Fibroblast of mammary gland (primary cell): ENCODE measurements around the gene STOML3.

Source experiments
- DNase-seq: peaks from one replicate; pipeline ENCODE4 v3.0.0-alpha.2; 2010; ENCODE audit warnings: low read depth
- H3K4me3 ChIP-seq: 2 replicates; pipeline ENCODE4 v1.5.1; 2011; ENCODE audit warnings: low read depth, mild to moderate bottlenecking, low read length, moderate library complexity; ENCODE audit not compliant: control insufficient read depth
- TF ChIP-seq, protein P1 (sequence below): conservative IDR thresholded peaks from 2 replicates; pipeline ENCODE4 v1.5.1; 2011; ENCODE audit warnings: low read depth, low read length, inconsistent platforms; ENCODE audit not compliant: control insufficient read depth, insufficient read depth

STOML3 gene

DNA sequence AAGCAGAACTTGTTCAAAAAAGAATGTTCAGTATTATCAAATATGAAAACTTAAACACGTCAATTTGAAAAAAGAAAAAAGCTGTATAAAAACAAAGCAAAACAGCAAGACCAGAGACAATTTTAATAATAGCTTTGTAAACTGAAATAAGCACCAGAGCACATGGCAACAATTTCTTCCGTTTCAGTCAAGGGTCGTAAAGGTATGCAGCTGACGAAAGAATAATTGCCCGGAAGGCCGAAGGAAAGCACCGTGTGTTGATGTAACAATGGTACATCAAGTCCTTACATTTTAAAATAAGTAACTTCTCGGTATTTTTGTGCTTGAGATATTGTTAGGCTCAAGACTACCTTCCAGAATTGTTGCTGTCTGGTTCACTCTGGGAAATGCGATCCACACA lies 45.6 kb upstream of the STOML3 start:
- TF ChIP-seq, protein P1, sequence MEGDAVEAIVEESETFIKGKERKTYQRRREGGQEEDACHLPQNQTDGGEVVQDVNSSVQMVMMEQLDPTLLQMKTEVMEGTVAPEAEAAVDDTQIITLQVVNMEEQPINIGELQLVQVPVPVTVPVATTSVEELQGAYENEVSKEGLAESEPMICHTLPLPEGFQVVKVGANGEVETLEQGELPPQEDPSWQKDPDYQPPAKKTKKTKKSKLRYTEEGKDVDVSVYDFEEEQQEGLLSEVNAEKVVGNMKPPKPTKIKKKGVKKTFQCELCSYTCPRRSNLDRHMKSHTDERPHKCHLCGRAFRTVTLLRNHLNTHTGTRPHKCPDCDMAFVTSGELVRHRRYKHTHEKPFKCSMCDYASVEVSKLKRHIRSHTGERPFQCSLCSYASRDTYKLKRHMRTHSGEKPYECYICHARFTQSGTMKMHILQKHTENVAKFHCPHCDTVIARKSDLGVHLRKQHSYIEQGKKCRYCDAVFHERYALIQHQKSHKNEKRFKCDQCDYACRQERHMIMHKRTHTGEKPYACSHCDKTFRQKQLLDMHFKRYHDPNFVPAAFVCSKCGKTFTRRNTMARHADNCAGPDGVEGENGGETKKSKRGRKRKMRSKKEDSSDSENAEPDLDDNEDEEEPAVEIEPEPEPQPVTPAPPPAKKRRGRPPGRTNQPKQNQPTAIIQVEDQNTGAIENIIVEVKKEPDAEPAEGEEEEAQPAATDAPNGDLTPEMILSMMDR, result no peak
- peak overlapping the region; percentile 98 for H3K4me3 ChIP-seq
- DNase-seq, result no peak

DNA sequence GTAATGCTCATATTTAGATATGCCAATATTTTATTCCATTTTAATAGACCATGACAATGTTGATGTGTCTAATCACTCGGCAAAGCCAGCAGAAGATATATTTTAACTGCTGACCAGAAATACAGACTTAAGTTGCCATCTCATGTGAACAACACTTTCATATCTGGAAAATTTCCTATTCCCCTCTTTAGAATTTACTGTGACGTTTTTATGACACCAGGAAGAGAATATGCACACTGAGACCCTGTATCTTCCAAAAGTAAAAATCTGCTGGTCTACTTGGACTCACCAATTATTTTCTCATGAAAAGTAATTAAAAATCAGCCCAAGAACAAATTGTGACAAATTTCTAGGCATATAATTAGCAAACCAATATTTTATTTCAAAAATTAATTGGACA lies 45.2 kb upstream of the STOML3 start:
- TF ChIP-seq, protein P1, result no peak
- peak overlapping the region; percentile 98 for H3K4me3 ChIP-seq
- no peak for DNase-seq

DNA sequence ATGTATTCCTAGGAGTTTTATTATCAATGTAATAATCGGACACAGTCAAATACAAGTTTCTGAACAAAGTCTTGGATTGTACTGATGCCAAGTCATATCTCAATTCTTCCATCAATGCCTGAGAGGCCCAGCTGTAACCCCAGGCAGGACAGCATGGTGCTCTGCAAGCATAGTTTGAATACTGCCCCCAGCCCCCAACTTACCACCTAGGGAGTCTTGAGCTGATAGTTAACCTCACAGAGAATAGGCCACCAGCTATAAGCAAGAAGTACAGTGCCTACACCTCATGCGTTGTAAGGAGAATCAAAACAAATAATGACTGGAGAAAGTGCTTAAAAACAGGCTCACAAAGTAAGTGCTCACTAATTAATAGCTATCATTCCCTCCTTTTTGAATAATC lies 44.6 kb upstream of the STOML3 start:
- TF ChIP-seq, protein P1, result no peak
- no peak for DNase-seq
- peak overlapping the region; percentile 6 for H3K4me3 ChIP-seq

DNA sequence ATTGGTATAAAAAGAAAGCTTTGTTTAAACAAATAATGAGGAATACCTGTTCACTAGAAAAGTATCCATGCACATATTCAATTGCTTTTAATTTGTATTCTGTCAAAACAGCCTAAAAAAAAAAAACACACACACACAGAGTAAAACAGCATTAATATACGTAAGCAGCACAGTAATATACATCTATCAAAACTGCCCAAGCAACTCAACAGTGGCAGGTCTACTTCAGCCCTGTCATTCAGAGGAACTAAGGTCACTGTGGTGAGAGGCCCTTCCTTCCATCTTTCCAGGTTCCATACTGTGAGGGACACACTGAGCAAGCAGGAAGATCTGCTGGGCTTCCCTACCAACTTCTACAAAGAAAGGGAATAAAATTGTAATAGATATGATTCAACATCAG lies 43.5 kb upstream of the STOML3 start:
- DNase-seq, result no peak
- TF ChIP-seq, protein P1, result no peak

DNA sequence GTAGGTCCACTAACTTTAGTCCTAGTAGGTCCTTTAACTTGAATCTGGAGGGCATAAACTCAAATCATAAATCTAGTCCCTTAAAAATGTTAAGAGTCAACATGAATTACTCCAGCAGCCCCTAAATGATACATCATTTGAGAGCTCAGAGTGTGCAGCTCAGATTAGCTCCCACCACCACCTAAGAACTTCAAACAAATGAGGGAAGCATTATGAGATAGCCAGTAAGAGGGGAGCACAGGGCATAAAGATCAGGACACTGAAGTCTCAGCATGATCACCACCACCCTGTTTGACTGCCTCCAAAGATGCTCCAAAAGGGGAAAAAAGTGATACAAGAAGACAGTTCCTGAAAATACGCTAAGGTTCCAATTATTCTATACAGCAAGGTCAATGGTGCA lies 41.5 kb upstream of the STOML3 start:
- TF ChIP-seq, protein P1, result no peak
- DNase-seq, result no peak

More for the DNA sequence above, 43.5 kb upstream of the STOML3 start:
- no peak overlapping the region for H3K4me3 ChIP-seq

DNA sequence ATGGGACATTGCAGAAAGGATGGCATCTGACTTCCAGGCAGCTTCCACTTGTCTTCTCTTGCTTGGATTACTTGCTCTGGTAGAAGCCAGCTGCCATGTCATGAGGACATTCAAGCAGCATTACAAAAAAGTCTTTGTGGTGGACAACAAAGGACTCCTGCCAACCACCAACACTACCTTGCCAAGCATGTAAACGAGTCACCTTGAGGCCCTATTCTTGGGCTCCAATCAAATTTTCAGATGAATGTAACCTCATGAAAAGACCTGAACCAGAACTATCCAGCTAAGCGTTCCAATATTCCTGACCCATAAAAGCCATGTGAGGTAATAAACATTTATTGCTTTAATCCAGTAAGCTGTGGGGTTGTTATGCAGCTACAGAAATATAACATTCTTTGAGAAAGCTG lies 34.8 kb upstream of the STOML3 start:
- TF ChIP-seq, protein P1, result no peak
- H3K4me3 ChIP-seq, result no peak overlapping the region
- no peak for DNase-seq

More for the DNA sequence above, 41.5 kb upstream of the STOML3 start:
- H3K4me3 ChIP-seq, result no peak overlapping the region

DNA sequence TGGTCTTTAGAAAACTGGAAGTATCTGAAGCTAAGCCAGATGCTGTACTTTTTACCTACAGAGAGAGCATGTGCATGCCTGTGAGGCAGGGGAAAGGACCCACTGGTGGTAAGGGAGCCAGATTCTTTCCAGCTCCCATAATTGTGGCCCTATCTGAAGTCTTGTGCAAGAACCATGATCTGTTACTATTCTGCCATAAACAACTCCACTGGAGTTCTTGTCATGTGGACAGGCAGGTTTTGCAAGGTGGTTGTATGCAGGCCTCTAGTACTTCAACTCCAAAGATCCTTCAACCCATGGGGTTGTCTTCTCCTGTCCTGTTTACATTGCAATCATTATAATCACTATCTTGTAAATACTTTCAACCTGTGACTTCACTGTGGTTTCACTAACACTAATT lies 33.1 kb upstream of the STOML3 start:
- H3K4me3 ChIP-seq, result no peak overlapping the region
- no peak for DNase-seq
- TF ChIP-seq, protein P1, result no peak
